ENCODE measurements around the gene ZNF57.
A peak's percentile ranks its signal among the peaks of the same experiment; 100 is the strongest.
"Not testable (repeated sequence)": the region's sequence is repeated elsewhere in the genome, so short reads cannot be mapped to it uniquely, and the experiment has no call there.

ZNF57 gene

GRCh38 chr19:2960120-2960519 is 59.4 kb downstream of the ZNF57 start:
- no peak for DNase-seq

GRCh38 chr19:2962018-2962670 is 61.4 kb downstream of the ZNF57 start:
- peak; percentile 21 for DNase-seq

GRCh38 chr19:2963122-2963521 is 62.4 kb downstream of the ZNF57 start:
- no peak for DNase-seq

GRCh38 chr19:2963631-2964030 is 62.9 kb downstream of the ZNF57 start:
- DNase-seq = not testable (repeated sequence)

GRCh38 chr19:2964874-2965273 is 64.1 kb downstream of the ZNF57 start:
- DNase-seq = no peak

- no peak for DNase-seq
Observed at GRCh38 chr19:2967972-2968371, 67.2 kb downstream of the ZNF57 start.

Measured in activated naive CD4-positive, alpha-beta T cell treated with anti-CD3 and anti-CD28 coated beads, Interleukin-2, amount 50 U/mL, for 16 hours (primary cell).